ENCODE results near the gene NFU1. TPM values are rescaled to one million over a fixed set of nuclear protein-coding genes. Genes with fewer than 3 reads are reported as not detected.

Gene NFU1
- total and polyA plus RNA-seq, 9 of the 15 experiments (the other 6 are each of a cell fraction or from before 2014, with no cell fraction given), result 33.3 to 61.8 (median 53.7) TPM

DNA sequence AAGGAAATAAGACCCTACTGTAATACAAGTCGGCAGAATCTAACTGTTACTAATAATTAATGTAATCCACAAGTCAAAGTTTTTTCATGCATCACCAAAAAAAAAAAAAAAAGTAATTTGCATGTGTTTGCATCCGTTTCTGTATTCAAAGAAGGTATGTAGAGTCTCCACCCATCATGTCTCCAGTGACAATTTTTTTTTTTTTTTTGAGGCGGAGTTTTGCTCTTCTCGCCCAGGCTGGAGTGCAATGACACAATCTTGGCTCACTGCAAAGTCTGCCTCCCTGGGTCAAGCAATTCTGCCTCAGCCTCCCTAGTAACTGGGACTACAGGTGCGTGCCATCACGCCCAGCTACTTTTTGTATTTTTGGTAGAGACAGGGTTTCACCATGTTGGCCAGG lies 24.2 kb upstream of the NFU1 start:
- Histone ChIP-seq H3K36me3 (ENCODE audit: control insufficient read depth, insufficient read depth, low read length) (no peaks in the 10 kb centered on the region; the same call in 2 of the 3 replicates), H3K27ac (ENCODE audit: extremely low read depth, low read depth, low read length) (no peak overlapping the region), H3K79me2 (ENCODE audit: control insufficient read depth, insufficient read depth, low read length) (no peaks in the 10 kb centered on the region), H3K4me1 (replicated peaks in 1 of 2; ENCODE audit: control insufficient read depth in 2 of 2, insufficient read depth in 2 of 2, low read length in 2 of 2) (no peaks in the 10 kb centered on the region), H3K9me3 (replicated peaks; ENCODE audit: control insufficient read depth, insufficient read depth, low read depth, low read length) (no peaks in the 10 kb centered on the region), H3K4me2 (ENCODE audit: insufficient read depth, low read length) (no peak overlapping the region), H3K27me3 (ENCODE audit: control insufficient read depth in 2 of 2, insufficient read depth in 2 of 2, low read length in 2 of 2) (no peaks in the 10 kb centered on the region), H3K9ac (ENCODE audit: insufficient read depth in 1 of 2, low read depth in 2 of 2, low read length in 2 of 2) (no peak overlapping the region), H3K4me3 (no peak overlapping the region), H2AFZ (ENCODE audit: low read depth, low read length) (no peak overlapping the region), H3K9me1 (ENCODE audit: control insufficient read depth, insufficient read depth, low read length) (no peaks in the 10 kb centered on the region), H4K20me1 (replicated peaks; ENCODE audit: control insufficient read depth, insufficient read depth, low read length) (no peaks in the 10 kb centered on the region)
- no peak for TF ChIP-seq ZNF639 (CRISPR knock-in tag; conservative IDR thresholded peaks at IDR 0.05 in 1 of 2, IDR thresholded peaks at IDR 0.05 in 1 of 2)
- in situ Hi-C loops (cut with MboI) (no loop called here), intact Hi-C loops (cut with micrococcal nuclease) (no loop called here)
- no peak for FAIRE-seq
- 73% methylated on average over 6 of the region's 6 CpGs for WGBS (ENCODE audit: insufficient coverage, low coverage, missing lambda C conversion rate)
- no TSS peak for BruUV-seq (replicated peaks)
- no peak for ATAC-seq
- CTCF ChIA-PET (ENCODE audit: low intra/inter-chr PET ratio), result no interaction called here
- POLR2A ChIA-PET, result no interaction called here
- no peak for DNase-seq (ENCODE audit: extremely low read depth in 1 of 4, low spot score in 3 of 4)

DNA sequence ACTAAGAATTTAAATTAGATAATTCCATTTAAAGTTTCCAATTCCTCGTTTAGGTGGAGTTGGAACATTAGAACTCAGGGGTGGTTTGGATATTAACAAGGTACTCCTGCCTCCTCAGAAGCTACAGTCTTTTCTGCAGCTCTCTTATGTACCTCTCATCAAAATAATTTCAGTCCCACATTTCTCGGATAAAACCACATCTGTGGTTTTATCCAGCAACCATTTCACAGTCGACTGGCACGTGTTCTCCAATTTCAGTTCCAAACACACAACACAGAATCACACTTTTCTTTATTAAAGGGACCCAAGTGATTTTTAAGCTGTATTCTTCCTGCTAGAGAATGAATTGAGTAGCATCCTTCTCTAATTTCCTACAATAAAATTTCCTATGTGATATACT lies 22.7 kb upstream of the NFU1 start:
- Histone ChIP-seq H3K79me2 (ENCODE audit: control insufficient read depth, insufficient read depth, low read length) (no peaks in the 10 kb centered on the region), H3K4me3 (no peak overlapping the region), H3K36me3 (ENCODE audit: control insufficient read depth, insufficient read depth, low read length) (no peaks in the 10 kb centered on the region; the same call in 2 of the 3 replicates), H3K9me3 (replicated peaks; ENCODE audit: control insufficient read depth, insufficient read depth, low read depth, low read length) (no peaks in the 10 kb centered on the region), H3K27ac (ENCODE audit: extremely low read depth, low read depth, low read length) (no peak overlapping the region), H2AFZ (ENCODE audit: low read depth, low read length) (no peak overlapping the region), H3K9me1 (ENCODE audit: control insufficient read depth, insufficient read depth, low read length) (no peaks in the 10 kb centered on the region), H3K27me3 (ENCODE audit: control insufficient read depth in 2 of 2, insufficient read depth in 2 of 2, low read length in 2 of 2) (no peaks in the 10 kb centered on the region), H3K9ac (ENCODE audit: insufficient read depth in 1 of 2, low read depth in 2 of 2, low read length in 2 of 2) (no peak overlapping the region), H3K4me2 (ENCODE audit: insufficient read depth, low read length) (no peak overlapping the region), H3K4me1 (replicated peaks in 1 of 2; ENCODE audit: control insufficient read depth in 2 of 2, insufficient read depth in 2 of 2, low read length in 2 of 2) (no peaks in the 10 kb centered on the region), H4K20me1 (replicated peaks; ENCODE audit: control insufficient read depth, insufficient read depth, low read length) (0 out of 2 replicates have a peak, but pooled peaks cover 2% of the 10 kb centered on the region)
- BruUV-seq (replicated peaks), result no TSS peak
- DNase-seq (ENCODE audit: extremely low read depth in 1 of 4, low spot score in 3 of 4) (no peak), FAIRE-seq (no peak), ATAC-seq (no peak)
- POLR2A ChIA-PET, result interaction anchor here (1.9 kb wide), 1 partner anchor 11 kb away, joined by 4 read pairs; no protein-coding TSS in a partner anchor
- CTCF ChIA-PET (ENCODE audit: low intra/inter-chr PET ratio), result no interaction called here
- intact Hi-C loops (cut with micrococcal nuclease) (no loop called here), in situ Hi-C loops (cut with MboI) (no loop called here)
- WGBS (ENCODE audit: insufficient coverage, low coverage, missing lambda C conversion rate), result 5% methylated on average over 4 of the region's 4 CpGs
- no peak for TF ChIP-seq POLR2H (tag; IDR thresholded peaks at IDR 0.05; ENCODE audit: low read depth)
- no peak for TF ChIP-seq TAF7 (tag; IDR thresholded peaks at IDR 0.05)
- no peak for TF ChIP-seq YY1 (IDR thresholded peaks at IDR 0.05; ENCODE audit: borderline replicate concordance in 1 of 3, control insufficient read depth in 1 of 3, extremely low read depth in 1 of 3, insufficient read depth in 3 of 3, insufficient read length in 1 of 3, insufficient replicate concordance in 2 of 3, low read depth in 1 of 3, low read length in 2 of 3)
- TF ChIP-seq ZNF75A (CRISPR knock-in tag; IDR thresholded peaks at IDR 0.05), result no peak
- TF ChIP-seq ZNF778 (CRISPR knock-in tag; IDR thresholded peaks at IDR 0.05), result no peak
- TF ChIP-seq HIVEP1 (CRISPR knock-in tag; IDR thresholded peaks at IDR 0.05), result no peak
- TF ChIP-seq ZNF3 (CRISPR knock-in tag; IDR thresholded peaks at IDR 0.05), result no peak

Measured in K562 (cell line).